Measurements from ENCODE around the gene CEACAM4. TPM values are rescaled to one million over a fixed set of nuclear protein-coding genes. Genes with fewer than 3 reads are reported as not detected.

Gene CEACAM4
- total and polyA plus RNA-seq, 2 of the 8 experiments (the other 6 are each of a cell fraction or from before 2014, with no cell fraction given) = not detected

DNA sequence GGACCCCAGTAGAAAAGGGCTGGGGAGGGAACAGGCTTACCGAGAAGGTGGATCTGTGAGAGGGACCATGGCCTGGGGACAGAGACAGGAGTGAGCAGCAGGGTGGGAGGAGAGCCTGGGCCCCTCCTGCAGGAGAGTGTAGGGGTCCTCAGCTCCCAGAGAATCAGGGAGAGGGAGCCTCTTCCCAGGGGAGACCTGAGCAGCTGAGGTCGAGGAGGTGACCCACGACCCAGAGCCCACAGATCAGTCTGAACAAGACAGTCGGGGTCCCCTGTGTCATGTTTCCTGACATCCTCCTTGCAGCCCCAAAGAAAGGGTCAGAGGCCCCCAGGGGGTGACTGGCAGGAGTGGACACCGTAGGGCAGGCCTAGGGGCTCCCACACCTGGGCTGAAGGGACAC lies 6.7 kb downstream of the CEACAM4 start:
- H4K91ac ChIP-seq (replicated peaks; ENCODE audit: insufficient read length, low read length) = no peak overlapping the region
- H4K8ac ChIP-seq (ENCODE audit: extremely low read depth, insufficient read depth, low read length) = no peak overlapping the region
- no peaks in the 10 kb centered on the region for H3K79me2 ChIP-seq (ENCODE audit: control insufficient read depth in 1 of 2, insufficient read depth in 2 of 2, low read length in 2 of 2)
- no peaks in the 10 kb centered on the region for H3K4me1 ChIP-seq (replicated peaks in 1 of 4; ENCODE audit: control insufficient read depth in 3 of 4, insufficient read depth in 4 of 4, low read length in 3 of 4)
- no peak overlapping the region for H2BK120ac ChIP-seq (replicated peaks; ENCODE audit: low read depth, low read length)
- POLR2A ChIA-PET (ENCODE audit: partially characterized antibody) = no interaction called here
- 80% methylated on average over 5 of the region's 5 CpGs; no CpG with 5 or more reads in 1 of the 2 experiments for WGBS, 2 experiments (ENCODE audit: extremely low coverage in 1 of 2, insufficient coverage in 1 of 2, insufficient read length in 1 of 2, insufficient replicate concordance in 2 of 2, low coverage in 1 of 2, low lambda C conversion rate in 2 of 2, missing lambda C conversion rate in 1 of 2)
- no peak overlapping the region for H3K9ac ChIP-seq (replicated peaks in 1 of 4; ENCODE audit: extremely low read depth in 1 of 4, low read depth in 3 of 4, low read length in 3 of 4)
- H2BK20ac ChIP-seq (ENCODE audit: low read length) = no peak overlapping the region
- no peak for DNase-seq (ENCODE audit: low read depth in 1 of 2, low spot score in 2 of 2)
- CTCF ChIA-PET (ENCODE audit: partially characterized antibody) = no interaction called here
- no peaks in the 10 kb centered on the region for H4K20me1 ChIP-seq (replicated peaks in 1 of 2; ENCODE audit: control insufficient read depth in 1 of 2, insufficient read depth in 2 of 2, low read length in 2 of 2)
- no peak overlapping the region for H2AFZ ChIP-seq (ENCODE audit: low read length)
- no peak overlapping the region for H2BK12ac ChIP-seq (ENCODE audit: low read depth, low read length)
- no peaks in the 10 kb centered on the region for H3K23me2 ChIP-seq (ENCODE audit: low read depth, low read length)
- 0 out of 7 replicates have a peak, but pooled peaks cover 0 to 2% (median 0%) of the 10 kb centered on the region in 4 experiments for H3K27me3 ChIP-seq (replicated peaks in 1 of 4; ENCODE audit: control insufficient read depth in 3 of 4, extremely low read depth in 1 of 4, insufficient read depth in 3 of 4, low read length in 3 of 4)
- no peak overlapping the region for H3K56ac ChIP-seq (replicated peaks; ENCODE audit: insufficient read length, low read depth, low read length)
- no peaks in the 10 kb centered on the region for H3K36me3 ChIP-seq (ENCODE audit: control insufficient read depth in 2 of 4, insufficient read depth in 4 of 4, low read length in 3 of 4)
- H2BK15ac ChIP-seq (ENCODE audit: low read length) = no peak overlapping the region
- no peak overlapping the region for H2AK5ac ChIP-seq (ENCODE audit: low read depth, low read length)
- no peak for FAIRE-seq
- H3K4ac ChIP-seq (replicated peaks; ENCODE audit: insufficient read length, low read depth, low read length) = no peak overlapping the region
- H3K23ac ChIP-seq (ENCODE audit: insufficient read length) = no peak overlapping the region
- no peak overlapping the region for H2BK5ac ChIP-seq (ENCODE audit: low read depth, low read length)
- H3K4me2 ChIP-seq (ENCODE audit: insufficient read depth in 1 of 2, low read depth in 2 of 2, low read length in 2 of 2) = no peak overlapping the region
- peaks cover 74 to 87% of the 10 kb centered on the region in 2 experiments for H3K9me3 ChIP-seq (ENCODE audit: insufficient read depth in 2 of 2, low read depth in 1 of 2, low read length in 1 of 2)
- no peak overlapping the region for H3K18ac ChIP-seq (ENCODE audit: extremely low read depth, low read length)
- H3K14ac ChIP-seq (ENCODE audit: insufficient read length) = no peak overlapping the region
- H3K4me3 ChIP-seq (ENCODE audit: extremely low read depth in 1 of 4, insufficient read depth in 2 of 4, low read depth in 3 of 4, low read length in 4 of 4) = no peak overlapping the region; a peak in 2 of 8 replicates
- TF ChIP-seq NANOG (IDR thresholded peaks at IDR 0.05; ENCODE audit: insufficient read depth, low read depth, low read length, poor library complexity, severe bottlenecking) = no peak
- no peak for TF ChIP-seq BACH1 (IDR thresholded peaks at IDR 0.05; ENCODE audit: low read length)
- TF ChIP-seq TCF12 (IDR thresholded peaks at IDR 0.05; ENCODE audit: low read depth, low read length) = no peak
- TF ChIP-seq FOSL1 (IDR thresholded peaks at IDR 0.05; ENCODE audit: insufficient read depth, low read depth, low read length) = no peak
- H3K27ac ChIP-seq (ENCODE audit: low read depth, low read length) = no peak overlapping the region
- H3K79me1 ChIP-seq (ENCODE audit: low read depth, low read length) = no peaks in the 10 kb centered on the region
- no peak overlapping the region for H4K5ac ChIP-seq (ENCODE audit: insufficient read length, low read depth, low read length)
